Astrocyte (in vitro differentiated cells and primary cell): ENCODE measurements around the gene NOCT. TPM values are rescaled to one million over a fixed set of nuclear protein-coding genes. Genes with fewer than 3 reads are reported as not detected.
"Not testable (repeated sequence)": the region's sequence is repeated elsewhere in the genome, so short reads cannot be mapped to it uniquely, and the experiment has no call there.

Source experiments
- DNase-seq: peaks from one replicate; pipeline ENCODE4 v3.0.0-alpha.2; 2010; ENCODE audit warnings: low read depth
- FAIRE-seq: peaks from 2 replicates; lab custom pipeline; 2011; peaks lifted over from hg19 to GRCh38; lab: Jason Lieb, UNC
- H2AFZ ChIP-seq: 2 replicates; pipeline ENCODE4 v1.6.0; 2012; ENCODE audit warnings: low read depth, low read length, inconsistent platforms
- H3K27ac ChIP-seq: 2 replicates; pipeline ENCODE4 v1.5.1; 2011; ENCODE audit warnings: low read depth, low read length, inconsistent platforms
- H3K27me3 ChIP-seq: 2 replicates; pipeline ENCODE4 v1.6.0; 2011; ENCODE audit warnings: low read length, inconsistent platforms; ENCODE audit not compliant: insufficient read depth
- H3K36me3 ChIP-seq: 2 replicates; pipeline ENCODE4 v1.5.1; 2011; ENCODE audit warnings: low read length, inconsistent platforms; ENCODE audit not compliant: insufficient read depth
- H3K4me1 ChIP-seq: 2 replicates; pipeline ENCODE4 v1.5.1; 2011; ENCODE audit warnings: low read length, inconsistent platforms; ENCODE audit not compliant: insufficient read depth
- H3K4me2 ChIP-seq: 2 replicates; pipeline ENCODE4 v1.6.0; 2012; ENCODE audit warnings: low read length, inconsistent platforms
- H3K4me3 ChIP-seq: 2 replicates; pipeline ENCODE4 v1.5.1; 2011; ENCODE audit warnings: low read depth, mild to moderate bottlenecking, low read length, inconsistent platforms; ENCODE audit not compliant: insufficient read depth
- H3K79me2 ChIP-seq: 2 replicates; pipeline ENCODE4 v1.6.0; 2012; ENCODE audit warnings: mild to moderate bottlenecking, low read length, inconsistent platforms; ENCODE audit not compliant: insufficient read depth
- H3K9ac ChIP-seq: 2 replicates; pipeline ENCODE4 v1.6.0; 2012; ENCODE audit warnings: mild to moderate bottlenecking, low read length, inconsistent platforms
- H3K9me3 ChIP-seq: 2 replicates; pipeline ENCODE4 v1.5.1; 2012; ENCODE audit warnings: low read depth, mild to moderate bottlenecking, low read length, inconsistent platforms; ENCODE audit not compliant: insufficient read depth
- H4K20me1 ChIP-seq: 2 replicates; pipeline ENCODE4 v1.6.0; 2012; ENCODE audit warnings: low read length, inconsistent platforms; ENCODE audit not compliant: insufficient read depth
- H3K27ac Mint-ChIP-seq: one replicate; pipeline ENCODE4 v1.8.0; 2021; ENCODE audit warnings: mild to moderate bottlenecking, mixed read lengths; ENCODE audit not compliant: unreplicated experiment
- H3K27me3 Mint-ChIP-seq: one replicate; pipeline ENCODE4 v1.8.0; 2021; ENCODE audit warnings: low read depth, mixed read lengths; ENCODE audit not compliant: unreplicated experiment
- H3K36me3 Mint-ChIP-seq: one replicate; pipeline ENCODE4 v1.8.0; 2021; ENCODE audit warnings: low read depth, mixed read lengths; ENCODE audit not compliant: unreplicated experiment
- H3K4me1 Mint-ChIP-seq: one replicate; pipeline ENCODE4 v1.8.0; 2021; ENCODE audit warnings: low read depth, mixed read lengths; ENCODE audit not compliant: unreplicated experiment
- H3K4me3 Mint-ChIP-seq: one replicate; pipeline ENCODE4 v1.8.0; 2021; ENCODE audit warnings: mild to moderate bottlenecking, moderate library complexity, mixed read lengths; ENCODE audit not compliant: unreplicated experiment
- H3K9me3 Mint-ChIP-seq: one replicate; pipeline ENCODE4 v1.8.0; 2021; ENCODE audit warnings: mild to moderate bottlenecking, mixed read lengths; ENCODE audit not compliant: unreplicated experiment
- CTCF ChIP-seq: IDR thresholded peaks from 2 replicates; pipeline ENCODE4 v1.5.1; 2011; ENCODE audit warnings: low read depth, mild to moderate bottlenecking, inconsistent platforms, low read length, moderate library complexity; ENCODE audit not compliant: insufficient read depth
- EZH2 ChIP-seq: IDR thresholded peaks from 2 replicates; pipeline ENCODE4 v1.6.1; 2012; ENCODE audit warnings: mild to moderate bottlenecking, low read length, inconsistent platforms; ENCODE audit not compliant: insufficient read depth
- total RNA-seq: library from RNA; stranded (reverse); gene quantifications from 2 replicates; pipeline ENCODE4 v1.2.1, GENCODE V29; 2021

NOCT gene
- total RNA-seq, 1 donor from 2014 or later: 73.6 TPM

DNA sequence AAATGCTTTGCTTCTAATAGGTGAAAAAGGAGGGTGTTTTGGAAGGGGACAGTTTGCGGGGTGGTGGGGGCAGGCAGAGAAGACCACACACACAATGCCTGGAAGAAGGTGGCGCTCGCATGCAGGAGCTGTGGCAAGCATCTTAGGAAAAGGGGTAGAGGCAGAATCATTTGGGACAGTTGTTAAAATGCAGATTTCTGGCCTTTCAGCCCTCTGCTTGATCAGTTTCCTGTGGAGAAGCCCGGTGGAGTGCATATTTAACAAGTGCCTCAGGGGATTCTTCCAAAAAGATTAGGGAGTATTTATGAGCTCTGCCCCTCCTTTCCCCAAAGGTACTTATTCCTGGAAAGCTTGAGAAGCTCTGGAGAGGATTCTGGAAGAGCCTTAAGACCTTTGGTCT lies 4.8 kb downstream of the NOCT start:
- Histone ChIP-seq H3K36me3 (peaks cover 3% of the 10 kb centered on the region), H3K4me1 (peaks cover 28% of the 10 kb centered on the region), H3K9ac (no peak overlapping the region), H3K79me2 (peaks cover 98% of the 10 kb centered on the region), H3K27ac (no peak overlapping the region), H3K27me3 (no peaks in the 10 kb centered on the region), H2AFZ (no peak overlapping the region), H3K9me3 (no peaks in the 10 kb centered on the region), H4K20me1 (peaks cover 87% of the 10 kb centered on the region), H3K4me2 (peak overlapping the region; percentile 90), H3K4me3 (no peak overlapping the region)
- FAIRE-seq: no peak
- Mint-ChIP-seq H3K9me3 (no peaks in the 10 kb centered on the region), H3K36me3 (peaks cover 3% of the 10 kb centered on the region), H3K27me3 (no peaks in the 10 kb centered on the region), H3K4me3 (peak overlapping the region; percentile 95), H3K4me1 (peaks cover 26% of the 10 kb centered on the region), H3K27ac (peak overlapping the region; percentile 42)
- DNase-seq: no peak
- TF ChIP-seq EZH2 (no peak), CTCF (no peak)

DNA sequence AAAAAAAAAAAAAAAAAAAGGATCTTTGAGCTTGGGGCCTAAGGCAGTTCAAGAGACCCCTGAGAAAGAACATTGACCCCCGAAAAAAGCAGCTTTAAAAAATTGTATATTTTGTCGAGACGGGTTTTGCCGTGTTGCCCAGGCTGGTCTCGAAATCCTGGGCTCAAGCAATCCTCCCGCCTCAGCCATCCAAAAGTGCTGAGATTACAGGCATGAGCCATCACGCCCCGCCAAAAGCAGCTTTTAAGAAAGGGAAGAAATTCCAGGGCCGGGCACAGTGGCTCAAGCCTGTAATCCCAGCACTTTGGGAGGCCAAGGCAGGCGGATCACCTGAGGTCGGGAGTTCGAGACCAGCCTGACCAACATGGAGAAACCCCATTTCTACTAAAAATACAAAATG lies 5.5 kb downstream of the NOCT start:
- not testable (repeated sequence) for FAIRE-seq, H3K27me3 ChIP-seq, H3K9ac ChIP-seq, H3K4me2 ChIP-seq, H3K27me3 Mint-ChIP-seq, H3K9me3 Mint-ChIP-seq, H3K36me3 ChIP-seq, H3K4me3 ChIP-seq, H3K36me3 Mint-ChIP-seq, H2AFZ ChIP-seq, H3K27ac ChIP-seq, H3K9me3 ChIP-seq, DNase-seq
- Histone ChIP-seq H3K4me1 (peaks cover 28% of the 10 kb centered on the region), H4K20me1 (peaks cover 93% of the 10 kb centered on the region), H3K79me2 (peaks cover 100% of the 10 kb centered on the region)
- Mint-ChIP-seq H3K4me1 (peaks cover 26% of the 10 kb centered on the region), H3K27ac (peak overlapping the region; percentile 19), H3K4me3 (peak overlapping the region; percentile 95)

GRCh38 chr4:139022835-139023234 lies 7.3 kb downstream of the NOCT start:
- DNase-seq (no peak), FAIRE-seq (no peak)
- Mint-ChIP-seq H3K27me3 (no peaks in the 10 kb centered on the region), H3K9me3 (no peaks in the 10 kb centered on the region), H3K4me3 (peak overlapping the region; percentile 27), H3K36me3 (peaks cover 3% of the 10 kb centered on the region), H3K4me1 (peaks cover 29% of the 10 kb centered on the region), H3K27ac (no peak overlapping the region)
- Histone ChIP-seq H3K4me2 (no peak overlapping the region), H4K20me1 (peaks cover 98% of the 10 kb centered on the region), H3K9ac (no peak overlapping the region), H3K4me1 (peaks cover 22% of the 10 kb centered on the region), H3K36me3 (peaks cover 3% of the 10 kb centered on the region), H3K4me3 (no peak overlapping the region), H3K27me3 (no peaks in the 10 kb centered on the region), H3K79me2 (peaks cover 97% of the 10 kb centered on the region), H3K9me3 (no peaks in the 10 kb centered on the region), H2AFZ (no peak overlapping the region), H3K27ac (no peak overlapping the region)
- TF ChIP-seq CTCF: no peak
- TF ChIP-seq EZH2: no peak
